Measurements from ENCODE around the gene FCGBP.
"Not testable (repeated sequence)": the region's sequence is repeated elsewhere in the genome, so short reads cannot be mapped to it uniquely, and the experiment has no call there.

The FCGBP gene

DNA sequence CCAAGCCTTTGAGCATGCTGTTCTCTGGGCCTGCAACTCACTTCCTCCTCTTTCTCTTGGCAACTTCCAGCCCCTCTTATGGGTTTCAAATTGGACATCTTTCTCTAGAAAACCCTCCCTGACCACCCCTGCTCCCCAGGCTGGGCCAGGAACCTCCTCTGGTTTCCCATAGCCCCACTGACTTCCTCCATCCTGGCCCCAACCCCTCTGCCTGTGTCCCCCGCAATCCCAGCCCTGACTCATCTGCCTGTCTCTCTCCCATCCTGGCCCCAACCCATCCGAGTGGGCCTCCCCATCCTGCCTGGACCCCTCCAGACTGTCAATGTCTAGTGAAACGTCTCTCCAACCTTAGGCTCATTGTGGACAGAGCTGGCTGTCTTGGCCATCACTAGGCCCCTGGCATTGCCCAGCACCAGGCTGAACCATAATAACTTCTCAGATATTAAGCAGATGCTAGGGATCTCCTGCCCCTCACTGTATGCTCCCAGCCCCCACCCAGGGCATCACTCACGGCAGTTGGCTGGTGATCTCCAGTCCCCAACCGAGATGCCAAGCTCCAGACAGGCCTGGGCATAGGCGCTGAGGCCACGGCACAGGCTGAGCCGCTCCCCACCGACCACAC, 16.8 kb downstream of the FCGBP start:
- Histone ChIP-seq H3K9ac (ENCODE audit: low read depth, low read length) (no peak overlapping the region), H3K4me1 (ENCODE audit: insufficient read depth, low read length) (no peaks in the 10 kb centered on the region), H3K9me3 (ENCODE audit: control insufficient read depth, insufficient read depth, low read length) (no peaks in the 10 kb centered on the region), H3K36me3 (ENCODE audit: insufficient read depth, low read length) (no peaks in the 10 kb centered on the region)

- H3K4me1 ChIP-seq (ENCODE audit: insufficient read depth, low read length) = no peaks in the 10 kb centered on the region
- no peak overlapping the region for H3K9ac ChIP-seq (ENCODE audit: low read depth, low read length)
- H3K36me3 ChIP-seq (ENCODE audit: insufficient read depth, low read length) = no peaks in the 10 kb centered on the region
- H3K9me3 ChIP-seq (ENCODE audit: control insufficient read depth, insufficient read depth, low read length) = no peaks in the 10 kb centered on the region
Measured at GRCh38 chr19:39916851-39917396, 17.5 kb downstream of the FCGBP start.

GRCh38 chr19:39916236-39916635, 18.2 kb downstream of the FCGBP start:
- Histone ChIP-seq H3K9ac (ENCODE audit: low read depth, low read length) (no peak overlapping the region), H3K4me1 (ENCODE audit: insufficient read depth, low read length) (no peaks in the 10 kb centered on the region), H3K36me3 (ENCODE audit: insufficient read depth, low read length) (no peaks in the 10 kb centered on the region), H3K9me3 (ENCODE audit: control insufficient read depth, insufficient read depth, low read length) (no peaks in the 10 kb centered on the region)

DNA sequence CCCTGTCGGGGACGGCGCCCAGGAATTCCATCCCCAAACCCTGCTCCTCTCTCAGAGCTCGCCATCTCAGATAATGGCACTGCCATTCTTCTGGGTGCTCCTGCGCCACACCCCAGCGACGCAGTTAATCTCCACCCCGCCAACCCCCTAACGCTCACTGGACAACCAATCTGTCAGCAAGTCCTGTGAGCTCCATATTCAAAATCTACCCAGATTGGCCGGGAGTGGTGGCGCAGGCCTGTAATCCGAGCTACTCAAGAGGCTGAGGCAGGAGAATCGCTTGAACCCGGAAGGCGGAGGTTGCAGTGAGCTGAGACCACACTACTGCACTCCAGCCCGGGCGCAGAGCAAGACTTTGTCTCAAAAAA, 18.6 kb downstream of the FCGBP start:
- H3K4me1 ChIP-seq (ENCODE audit: insufficient read depth, low read length) = no peaks in the 10 kb centered on the region
- no peak overlapping the region for H3K9ac ChIP-seq (ENCODE audit: low read depth, low read length)
- H3K9me3 ChIP-seq (ENCODE audit: control insufficient read depth, insufficient read depth, low read length) = no peaks in the 10 kb centered on the region
- no peaks in the 10 kb centered on the region for H3K36me3 ChIP-seq (ENCODE audit: insufficient read depth, low read length)

GRCh38 chr19:39915101-39915847, 19.2 kb downstream of the FCGBP start:
- H3K9me3 ChIP-seq (ENCODE audit: control insufficient read depth, insufficient read depth, low read length) = no peaks in the 10 kb centered on the region
- H3K4me1 ChIP-seq (ENCODE audit: insufficient read depth, low read length) = no peaks in the 10 kb centered on the region
- no peaks in the 10 kb centered on the region for H3K36me3 ChIP-seq (ENCODE audit: insufficient read depth, low read length)
- no peak overlapping the region for H3K9ac ChIP-seq (ENCODE audit: low read depth, low read length)

DNA sequence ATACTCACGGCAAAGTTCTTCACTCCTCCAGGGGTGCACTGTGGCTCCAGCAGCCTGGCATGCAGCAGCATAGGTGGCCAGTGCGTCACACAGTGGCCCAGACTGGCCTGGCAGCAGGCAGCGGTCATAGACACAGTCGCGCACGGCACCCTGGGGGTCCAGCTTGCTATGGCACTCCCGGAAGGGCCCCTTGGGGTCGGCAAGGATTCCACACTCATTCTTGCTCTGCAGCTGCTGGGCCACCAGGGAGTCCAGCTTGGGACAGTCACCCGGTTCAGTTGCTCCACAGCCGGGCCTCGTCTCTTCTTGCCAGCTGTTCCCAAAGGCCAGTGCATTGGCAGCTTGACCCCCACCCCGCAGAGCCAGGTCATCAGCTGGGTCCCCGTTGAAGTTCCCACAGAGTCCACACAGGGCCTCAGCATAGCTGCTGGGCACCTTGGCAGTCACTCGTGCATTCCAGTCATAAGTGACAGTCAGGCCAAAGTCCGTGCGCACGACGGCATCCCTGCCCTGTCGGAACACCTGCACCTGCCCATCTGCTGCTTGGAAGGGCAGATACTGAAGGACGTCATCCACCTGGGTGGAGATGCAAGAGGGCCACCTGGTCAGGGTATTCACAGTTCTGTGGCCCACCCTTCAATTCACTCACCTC, 20.6 kb downstream of the FCGBP start:
- H3K9ac ChIP-seq (ENCODE audit: low read depth, low read length) = no peak overlapping the region
- no peaks in the 10 kb centered on the region for H3K36me3 ChIP-seq (ENCODE audit: insufficient read depth, low read length)
- H3K4me1 ChIP-seq (ENCODE audit: insufficient read depth, low read length) = no peaks in the 10 kb centered on the region
- H3K9me3 ChIP-seq (ENCODE audit: control insufficient read depth, insufficient read depth, low read length) = no peaks in the 10 kb centered on the region

- Histone ChIP-seq H3K36me3 (ENCODE audit: insufficient read depth, low read length) (no peaks in the 10 kb centered on the region), H3K4me1 (ENCODE audit: insufficient read depth, low read length) (no peaks in the 10 kb centered on the region), H3K9me3 (ENCODE audit: control insufficient read depth, insufficient read depth, low read length) (no peaks in the 10 kb centered on the region), H3K9ac (ENCODE audit: low read depth, low read length) (no peak overlapping the region)
Measured at GRCh38 chr19:39908803-39909202, 25.6 kb downstream of the FCGBP start.

DNA sequence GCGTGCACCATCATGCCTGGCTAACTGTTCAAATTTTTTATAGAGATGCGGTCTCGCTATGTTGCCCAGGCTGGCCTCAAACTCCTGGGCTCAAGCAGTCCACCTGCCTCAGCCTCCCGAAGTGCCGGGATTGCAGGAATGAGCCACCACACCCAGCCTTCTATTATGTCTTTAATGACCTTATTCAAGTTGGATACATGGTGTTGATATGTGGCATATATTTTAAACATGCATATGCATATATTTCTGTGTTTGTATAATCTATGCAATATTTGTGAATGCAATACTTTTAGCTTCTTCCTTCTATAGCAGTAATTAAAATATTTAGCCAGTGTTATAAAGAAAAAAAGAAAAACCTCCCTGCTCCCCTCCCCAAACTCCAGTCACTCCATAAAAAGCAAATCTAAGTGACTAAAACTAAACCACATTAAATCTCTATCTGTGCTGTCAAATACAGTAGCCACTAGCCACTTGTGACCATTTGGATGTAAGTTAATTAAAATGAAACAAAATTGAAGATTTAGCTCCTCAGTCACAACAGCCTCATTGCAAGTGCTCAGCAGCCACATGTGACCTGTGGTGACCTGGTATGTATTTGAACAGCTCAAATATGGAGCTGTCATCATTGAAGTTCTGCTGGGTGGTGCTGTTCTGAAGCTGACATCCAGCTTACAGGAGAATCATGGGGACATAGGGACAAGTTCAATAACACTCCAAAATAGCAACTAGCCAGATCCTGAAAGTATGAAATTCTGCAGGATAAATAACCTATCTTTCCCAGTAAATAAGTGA, 27.4 kb downstream of the FCGBP start:
- Histone ChIP-seq H3K4me1 (ENCODE audit: insufficient read depth, low read length) (no peaks in the 10 kb centered on the region), H3K9me3 (ENCODE audit: control insufficient read depth, insufficient read depth, low read length) (no peaks in the 10 kb centered on the region), H3K9ac (ENCODE audit: low read depth, low read length) (no peak overlapping the region), H3K36me3 (ENCODE audit: insufficient read depth, low read length) (no peaks in the 10 kb centered on the region)

- no peaks in the 10 kb centered on the region for H3K36me3 ChIP-seq (ENCODE audit: insufficient read depth, low read length)
- no peak overlapping the region for H3K9ac ChIP-seq (ENCODE audit: low read depth, low read length)
- no peaks in the 10 kb centered on the region for H3K4me1 ChIP-seq (ENCODE audit: insufficient read depth, low read length)
- H3K9me3 ChIP-seq (ENCODE audit: control insufficient read depth, insufficient read depth, low read length) = no peaks in the 10 kb centered on the region
Measured at GRCh38 chr19:39906283-39906682, 28.2 kb downstream of the FCGBP start.

DNA sequence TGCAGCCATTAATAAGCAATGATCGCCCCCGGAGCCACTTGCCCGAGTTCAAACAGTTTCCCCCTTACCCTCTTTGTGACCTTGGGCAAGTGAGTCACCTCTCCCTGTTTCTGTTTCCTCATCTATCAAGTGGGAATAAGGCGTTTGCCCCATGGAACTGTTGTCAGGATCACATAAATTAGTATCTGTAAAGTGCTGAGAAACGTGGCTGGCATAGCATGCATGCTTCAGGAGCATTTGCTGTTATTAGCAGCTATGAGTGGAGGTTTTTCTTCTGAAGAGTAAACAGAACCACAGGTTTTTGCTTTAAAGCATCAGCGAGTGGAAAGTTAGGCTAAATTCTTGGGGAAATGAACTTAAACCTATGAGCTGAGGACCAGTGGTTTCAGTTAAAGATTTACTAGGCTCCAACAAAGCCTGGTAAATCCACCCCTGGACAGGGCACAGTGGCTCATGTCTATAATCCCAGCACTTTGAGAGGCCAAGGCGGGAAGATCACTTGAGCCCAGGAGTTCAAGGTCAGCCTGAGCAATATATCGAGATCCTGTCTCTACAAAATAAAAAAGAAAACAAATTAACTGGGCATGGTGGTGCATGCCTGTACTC, 30.8 kb downstream of the FCGBP start:
- not testable (repeated sequence) for H3K36me3 ChIP-seq (ENCODE audit: insufficient read depth, low read length); H3K9me3 ChIP-seq (ENCODE audit: control insufficient read depth, insufficient read depth, low read length); H3K9ac ChIP-seq (ENCODE audit: low read depth, low read length); H3K4me1 ChIP-seq (ENCODE audit: insufficient read depth, low read length)

GRCh38 chr19:39902326-39902725, 32.1 kb downstream of the FCGBP start:
- H3K9ac ChIP-seq (ENCODE audit: low read depth, low read length); H3K36me3 ChIP-seq (ENCODE audit: insufficient read depth, low read length); H3K4me1 ChIP-seq (ENCODE audit: insufficient read depth, low read length); H3K9me3 ChIP-seq (ENCODE audit: control insufficient read depth, insufficient read depth, low read length): not testable (repeated sequence)

DNA sequence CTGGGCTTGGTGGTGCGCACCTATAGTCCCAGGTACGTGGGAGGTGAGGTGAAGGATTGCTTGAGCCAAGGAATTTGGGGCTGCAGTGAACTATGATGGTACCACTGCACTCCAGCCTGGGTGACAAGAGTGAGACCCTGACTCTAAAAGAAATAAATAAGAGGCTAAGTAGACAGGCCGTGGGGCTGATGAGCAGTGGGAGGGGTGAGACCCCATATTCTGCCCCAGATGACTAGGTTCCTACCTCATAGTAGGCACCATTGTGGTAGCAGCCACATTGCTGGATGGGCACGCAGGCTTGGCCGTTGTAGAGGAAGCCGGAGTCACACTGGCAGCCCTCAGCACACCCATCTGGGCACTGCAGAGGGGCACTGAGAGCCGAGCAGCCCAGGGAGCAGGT, 32.8 kb downstream of the FCGBP start:
- not testable (repeated sequence) for H3K4me1 ChIP-seq (ENCODE audit: insufficient read depth, low read length); H3K9me3 ChIP-seq (ENCODE audit: control insufficient read depth, insufficient read depth, low read length); H3K9ac ChIP-seq (ENCODE audit: low read depth, low read length); H3K36me3 ChIP-seq (ENCODE audit: insufficient read depth, low read length)

DNA sequence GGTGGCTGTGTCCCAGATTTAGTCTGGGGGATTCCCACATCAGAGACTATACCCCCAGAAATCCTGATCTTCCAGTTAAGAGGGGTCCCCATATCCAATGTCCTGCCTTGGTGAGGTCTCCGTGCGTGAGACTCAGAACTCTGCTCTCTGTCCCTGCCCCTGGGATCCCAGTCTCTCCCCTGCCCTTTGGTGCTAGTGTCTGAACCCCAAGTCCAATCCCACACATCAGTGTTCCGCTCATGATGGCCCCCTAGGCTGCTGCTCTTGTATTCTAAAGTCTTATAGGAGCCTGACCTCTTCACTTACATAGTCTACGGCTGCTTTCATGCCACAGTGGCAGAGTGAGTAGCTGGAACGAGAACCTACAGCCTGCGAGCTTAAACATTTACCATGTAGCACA, 35.6 kb downstream of the FCGBP start:
- not testable (repeated sequence) for H3K36me3 ChIP-seq (ENCODE audit: insufficient read depth, low read length); H3K9ac ChIP-seq (ENCODE audit: low read depth, low read length); H3K9me3 ChIP-seq (ENCODE audit: control insufficient read depth, insufficient read depth, low read length); H3K4me1 ChIP-seq (ENCODE audit: insufficient read depth, low read length)
